HS-27A (cell line): ENCODE data around the gene TDRKH.
"Not testable (repeated sequence)": the region's sequence is repeated elsewhere in the genome, so short reads cannot be mapped to it uniquely, and the experiment has no call there.

Experiments used
- DNase-seq: peaks from one replicate; pipeline ENCODE4 v3.0.0-alpha.2; 2012; ENCODE audit warnings: low read depth, missing footprints

TDRKH gene

DNA sequence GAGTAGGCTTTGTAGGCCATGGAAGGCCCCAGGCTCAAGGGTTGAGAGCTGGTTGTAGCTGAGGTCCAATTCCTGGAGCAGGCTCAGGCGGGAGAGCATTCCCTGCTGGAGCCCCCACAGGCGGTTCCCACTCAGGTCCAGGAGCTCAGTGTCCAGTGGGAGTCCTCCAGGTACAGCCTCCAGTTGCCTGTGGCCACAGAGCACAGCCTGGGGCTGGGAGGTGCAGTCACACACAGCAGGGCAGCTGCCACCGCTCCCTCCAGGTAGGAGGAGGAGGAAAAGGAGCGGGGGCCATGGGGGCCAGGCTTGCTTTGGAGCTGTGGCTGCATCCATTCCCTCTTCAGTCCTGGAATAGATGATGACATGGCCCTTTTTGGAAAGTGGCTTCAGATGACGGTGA lies 12.1 kb upstream of the TDRKH start:
- no peak for DNase-seq

DNA sequence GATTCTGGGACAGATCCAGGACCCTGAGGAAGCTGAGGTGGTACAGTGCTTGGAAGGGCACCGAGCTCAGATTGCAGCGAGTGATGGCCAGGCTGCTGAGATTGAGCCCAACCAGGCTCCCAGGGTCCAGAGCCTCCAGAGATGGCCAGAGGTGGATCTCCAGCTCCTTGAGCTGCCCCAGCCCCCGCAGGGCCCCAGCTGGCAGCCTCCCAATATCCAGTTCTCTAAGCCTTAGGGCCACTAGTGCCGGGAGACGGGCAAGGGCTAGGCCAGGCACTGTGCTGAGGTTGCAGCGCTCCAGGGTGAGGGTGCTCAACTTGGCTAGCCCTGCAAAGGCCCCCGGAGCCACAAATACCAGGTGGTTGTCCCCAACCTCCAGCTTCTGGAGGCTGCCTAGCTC lies 11.5 kb upstream of the TDRKH start:
- DNase-seq = no peak

DNA sequence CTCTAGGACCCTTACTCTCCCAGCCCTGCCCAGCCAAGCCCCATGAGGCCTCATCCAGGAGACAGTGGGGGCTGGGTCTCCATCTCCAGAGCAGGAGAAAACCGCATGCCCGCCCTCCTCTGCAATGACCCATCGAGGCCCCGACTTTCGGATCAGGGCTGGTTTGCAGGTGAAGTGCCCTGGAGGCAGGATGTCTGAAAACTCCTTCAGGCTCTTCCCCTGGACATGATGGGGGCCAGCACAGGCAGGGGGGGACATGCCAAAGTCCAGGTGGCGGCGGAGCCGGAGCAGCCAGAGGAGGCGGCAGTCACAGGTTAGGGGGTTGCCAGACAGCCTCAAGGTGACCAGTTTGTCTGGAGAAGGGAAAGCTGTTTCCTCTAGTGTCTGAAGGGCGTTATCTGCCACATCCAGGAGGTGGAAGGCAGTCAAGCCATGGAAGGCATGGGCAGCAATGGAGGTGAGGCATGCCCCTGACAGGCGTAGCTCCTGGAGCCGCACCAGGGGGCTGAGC lies 11.1 kb upstream of the TDRKH start:
- DNase-seq = no peak

DNA sequence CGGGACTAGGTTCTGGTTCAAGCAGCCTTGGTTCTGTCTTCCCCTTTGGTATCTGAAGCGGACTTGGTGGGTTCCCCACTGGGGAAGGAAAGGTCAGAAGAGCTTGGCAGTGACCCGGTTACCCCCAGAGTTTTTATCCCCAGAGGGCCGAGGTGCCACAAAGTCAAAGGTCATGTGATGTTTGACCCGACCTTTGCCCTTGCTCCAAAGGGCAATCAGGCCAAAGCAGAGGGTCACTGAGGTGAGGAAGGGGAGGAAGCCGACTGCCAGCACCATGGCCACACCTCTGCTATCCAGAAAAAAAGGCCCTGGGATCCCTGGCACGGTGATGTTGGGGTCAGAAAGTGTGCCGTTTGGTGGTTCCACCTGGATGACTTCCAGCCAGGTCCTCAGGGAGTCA lies 10.5 kb upstream of the TDRKH start:
- DNase-seq = no peak

DNA sequence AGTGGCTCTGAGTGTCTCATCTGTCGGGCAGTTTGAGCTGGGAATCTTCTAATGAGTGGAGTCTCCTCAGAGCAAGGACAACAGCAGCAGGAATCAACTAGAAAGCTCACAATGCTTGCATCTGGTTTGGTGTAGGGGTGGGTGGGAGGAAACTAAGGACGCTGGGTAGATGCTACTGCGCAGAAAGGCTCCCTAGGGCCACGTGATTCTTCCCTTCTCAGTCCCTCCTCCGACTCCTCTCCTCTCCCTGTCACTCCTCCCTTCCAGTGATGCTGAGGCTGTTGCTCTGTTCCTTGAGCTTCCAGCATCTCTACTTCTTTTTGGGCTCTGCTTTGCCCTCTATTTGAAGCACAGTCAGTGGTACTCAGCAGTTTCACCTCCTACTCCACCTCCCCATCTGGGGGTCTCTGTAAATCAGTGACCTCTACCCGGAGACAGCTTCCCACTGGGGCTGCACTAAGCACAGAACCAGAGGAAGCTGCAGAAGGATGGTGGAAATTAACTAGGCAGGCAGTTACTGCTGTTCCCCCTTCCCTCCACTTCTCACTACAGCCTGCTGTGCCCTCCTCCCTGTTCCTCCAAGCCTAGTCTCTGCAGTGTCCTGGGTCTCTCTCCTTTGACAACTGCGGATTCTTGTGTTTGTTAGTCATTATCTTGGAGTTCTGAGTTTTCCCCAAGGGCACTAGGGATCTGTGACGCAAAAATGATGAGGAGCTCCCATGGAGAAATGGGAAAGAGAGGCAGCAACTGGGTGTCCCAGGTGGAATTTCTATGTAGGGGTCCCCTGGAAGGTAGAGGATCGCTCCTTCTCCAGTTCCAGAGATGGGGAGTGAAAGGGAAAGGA lies 9.1 kb upstream of the TDRKH start:
- no peak for DNase-seq

DNA sequence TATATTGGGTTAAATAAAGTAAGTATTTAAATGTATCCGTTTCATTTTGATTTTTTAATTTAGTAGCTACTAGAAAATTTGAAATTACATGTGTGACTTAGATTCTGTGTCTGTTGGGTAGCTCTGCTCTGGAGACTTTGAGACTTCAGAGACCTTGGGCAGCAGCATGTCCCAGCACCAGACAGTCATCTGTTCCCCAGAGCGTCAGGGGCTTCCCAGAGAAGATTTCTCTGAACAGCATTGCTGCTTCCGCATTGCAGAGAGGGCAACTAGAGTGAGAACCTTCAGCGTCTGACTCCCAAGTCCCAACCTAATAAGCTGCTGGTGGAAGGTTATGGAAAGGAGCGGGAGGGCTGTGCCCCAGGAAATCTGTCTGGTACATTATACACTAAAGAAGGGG lies 8.3 kb upstream of the TDRKH start:
- no peak for DNase-seq

DNA sequence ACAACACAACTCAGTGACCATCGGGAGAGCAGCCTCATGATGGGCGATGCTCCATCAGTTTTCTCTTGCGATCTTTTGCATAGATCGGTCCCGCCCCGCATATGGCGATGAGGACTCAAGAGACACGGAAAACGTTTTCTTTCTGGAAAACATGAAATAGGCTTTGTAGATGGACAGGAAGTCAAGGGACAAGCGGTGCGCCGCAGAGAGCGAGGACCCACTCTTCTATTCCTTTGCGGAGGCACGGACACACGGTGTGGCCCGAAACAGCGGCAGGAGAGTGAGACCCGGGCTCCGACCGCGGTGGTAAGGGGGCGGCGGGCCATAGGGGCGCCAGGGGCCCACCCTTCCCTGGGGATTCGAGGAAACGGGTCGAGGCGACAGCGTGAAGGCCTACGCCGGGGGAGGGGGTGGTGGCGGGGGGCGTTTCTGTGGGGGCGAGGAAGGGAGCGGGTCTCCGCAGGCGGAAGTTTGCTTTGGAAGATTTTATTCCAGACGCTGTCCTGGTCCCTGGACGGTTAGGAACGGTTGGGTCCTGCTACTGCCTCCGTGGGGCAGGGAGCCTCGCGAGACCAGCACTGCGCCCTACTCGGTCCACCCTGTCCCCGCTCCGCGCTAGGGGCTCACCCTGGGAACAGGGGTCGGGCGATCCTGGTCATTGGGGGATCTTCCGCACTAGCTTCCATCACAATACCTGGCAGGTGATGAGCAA lies 796 bp upstream of the TDRKH start:
- DNase-seq = no peak

DNA sequence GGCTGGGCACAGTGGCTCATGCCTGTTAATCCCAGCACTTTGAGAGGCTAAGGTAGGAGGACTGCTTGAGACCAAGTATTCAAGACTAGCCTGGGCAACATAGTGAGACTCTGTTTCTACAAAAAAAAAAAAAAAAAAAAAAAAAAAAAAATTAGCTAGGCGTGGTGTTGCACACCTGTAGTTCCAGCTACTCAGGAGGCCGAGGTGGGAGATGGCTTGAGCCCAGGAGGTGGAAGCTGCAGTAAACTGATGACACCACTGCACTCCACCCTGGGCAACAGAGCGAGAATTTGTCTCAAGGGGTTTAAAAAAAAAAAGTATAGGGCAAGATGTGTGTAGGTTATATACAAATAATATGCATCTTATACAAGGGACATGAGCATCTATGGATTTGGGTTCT lies 2.6 kb downstream of the TDRKH start:
- DNase-seq = no peak

DNA sequence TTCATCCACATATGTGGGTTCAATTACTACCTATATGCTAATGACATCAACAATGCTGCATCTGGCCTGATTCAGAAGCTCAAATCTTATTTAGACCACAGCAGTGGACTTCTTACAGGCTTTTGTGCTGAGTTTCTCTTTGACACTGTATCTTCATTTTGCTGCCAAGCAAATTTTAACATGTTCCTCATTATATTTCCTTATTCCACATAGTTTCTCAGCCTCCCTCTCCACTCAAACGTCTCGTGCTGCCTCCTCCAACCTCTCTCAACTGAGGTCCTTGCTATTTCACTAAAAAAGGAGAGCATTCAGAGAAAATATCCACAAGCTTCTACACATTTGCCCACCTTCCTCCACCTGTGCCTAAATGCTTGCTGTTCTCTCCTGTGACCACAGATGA lies 6.5 kb downstream of the TDRKH start:
- no peak for DNase-seq

DNA sequence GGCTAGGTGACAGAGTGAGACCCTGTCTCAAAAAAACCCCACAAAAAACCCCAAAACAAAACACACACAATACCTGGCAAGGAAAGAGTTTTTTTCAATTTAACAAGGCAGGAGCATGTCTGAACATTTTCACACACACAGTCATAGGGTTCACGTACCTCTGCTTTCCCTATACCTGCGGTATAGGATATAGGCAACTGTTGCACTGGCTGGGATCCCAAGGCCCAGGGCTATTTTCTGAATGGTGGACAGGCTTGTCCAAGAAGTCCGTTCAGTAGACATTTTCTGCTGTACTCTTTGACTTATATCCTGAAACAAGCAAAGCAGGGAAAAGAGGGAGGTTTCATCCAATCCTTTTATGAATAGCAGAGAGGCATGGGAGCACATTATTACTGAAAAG lies 7.6 kb downstream of the TDRKH start:
- DNase-seq = no peak

DNA sequence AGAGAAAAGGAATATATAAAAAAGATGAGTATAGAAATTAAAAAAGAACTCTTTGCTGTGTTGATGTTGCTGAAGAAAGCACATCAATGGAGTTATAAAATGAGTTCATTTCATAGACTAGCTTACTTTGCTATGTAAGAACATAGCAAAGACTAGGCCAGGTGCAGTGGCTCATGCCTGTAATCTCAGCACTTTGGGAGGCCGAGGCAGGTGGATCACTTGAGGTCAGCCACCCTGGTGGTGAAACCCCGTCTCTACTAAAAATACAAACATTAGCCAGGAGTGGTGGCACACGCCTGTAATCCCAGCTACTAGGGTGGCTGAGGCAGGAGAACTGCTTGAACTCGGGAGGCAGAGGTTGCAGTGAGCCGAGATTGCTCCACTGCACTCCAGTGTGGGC lies 8.3 kb downstream of the TDRKH start:
- not testable (repeated sequence) for DNase-seq

DNA sequence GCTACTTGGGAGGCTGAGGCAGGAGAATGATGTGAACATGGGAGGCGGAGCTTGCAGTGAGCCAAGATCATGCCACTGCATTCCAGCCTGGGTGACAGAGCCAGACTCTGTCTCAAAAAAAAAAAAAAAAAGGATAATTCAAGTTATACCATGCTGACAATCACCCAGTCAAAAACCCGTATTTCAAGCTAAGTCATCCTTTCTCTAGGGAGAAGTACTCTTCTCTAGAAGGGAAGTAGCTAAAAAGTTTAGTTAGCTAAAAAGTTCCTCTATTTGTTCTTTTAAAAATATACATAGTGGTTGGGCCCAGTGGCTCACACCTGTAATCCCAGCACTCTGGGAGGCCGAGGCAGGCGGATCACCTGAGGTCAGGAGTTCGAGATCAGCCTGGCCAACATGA lies 9.6 kb downstream of the TDRKH start:
- not testable (repeated sequence) for DNase-seq

DNA sequence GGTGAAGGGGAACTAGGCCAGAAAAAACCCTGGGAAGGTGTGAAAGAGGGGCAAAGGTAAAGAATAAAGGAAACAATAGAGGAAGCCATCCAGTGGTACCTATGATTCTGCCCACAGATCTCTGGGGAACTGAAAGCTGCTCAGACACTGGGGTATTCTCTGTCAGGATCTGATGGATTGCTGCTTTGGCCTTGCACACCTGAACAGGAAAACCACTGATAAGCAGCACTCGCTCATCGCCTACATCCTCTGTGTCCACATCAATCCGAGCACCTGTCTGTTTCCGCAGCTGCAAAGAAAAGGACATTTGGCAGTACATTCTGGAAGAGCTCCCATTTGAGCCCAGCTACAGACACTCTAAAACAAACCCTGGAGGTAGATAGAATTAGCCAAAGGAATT lies 10.4 kb downstream of the TDRKH start:
- no peak for DNase-seq

DNA sequence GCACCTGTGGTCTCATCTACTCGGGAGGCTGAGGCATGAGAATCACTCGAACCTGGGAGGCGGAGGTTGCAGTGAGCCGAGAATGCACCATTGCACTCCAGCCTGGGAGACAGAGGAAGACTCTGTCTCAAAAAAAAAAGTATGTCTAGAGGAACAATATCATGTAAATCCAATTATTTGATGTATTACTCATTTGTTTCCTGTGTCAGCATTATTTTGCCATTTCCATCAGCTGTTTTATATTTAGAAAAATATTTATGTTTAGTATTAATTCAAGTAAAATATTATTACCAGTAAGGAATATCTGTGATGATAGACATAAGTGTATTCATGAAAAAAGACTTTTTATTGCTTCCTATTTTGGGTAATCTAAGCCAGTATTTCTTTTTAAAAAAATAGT lies 13.0 kb downstream of the TDRKH start:
- DNase-seq = no peak

DNA sequence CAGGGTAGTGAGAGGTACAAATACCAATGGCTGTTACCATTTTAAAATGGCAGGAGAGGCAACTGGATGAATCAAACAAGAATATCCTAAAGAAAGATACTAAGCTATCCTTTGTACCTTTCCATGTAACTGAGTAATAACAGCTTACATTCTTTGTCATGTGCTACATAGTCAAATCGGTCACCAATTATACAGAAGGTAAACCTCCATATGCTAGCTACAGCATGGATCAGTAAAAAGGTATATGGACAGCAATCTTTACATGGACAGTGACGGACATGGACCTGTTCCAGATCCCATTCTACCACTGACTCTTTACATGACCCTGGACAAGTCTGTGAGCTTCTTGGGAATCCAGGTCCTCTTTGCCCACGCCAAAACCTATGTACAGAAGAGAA lies 13.6 kb downstream of the TDRKH start:
- no peak for DNase-seq

DNA sequence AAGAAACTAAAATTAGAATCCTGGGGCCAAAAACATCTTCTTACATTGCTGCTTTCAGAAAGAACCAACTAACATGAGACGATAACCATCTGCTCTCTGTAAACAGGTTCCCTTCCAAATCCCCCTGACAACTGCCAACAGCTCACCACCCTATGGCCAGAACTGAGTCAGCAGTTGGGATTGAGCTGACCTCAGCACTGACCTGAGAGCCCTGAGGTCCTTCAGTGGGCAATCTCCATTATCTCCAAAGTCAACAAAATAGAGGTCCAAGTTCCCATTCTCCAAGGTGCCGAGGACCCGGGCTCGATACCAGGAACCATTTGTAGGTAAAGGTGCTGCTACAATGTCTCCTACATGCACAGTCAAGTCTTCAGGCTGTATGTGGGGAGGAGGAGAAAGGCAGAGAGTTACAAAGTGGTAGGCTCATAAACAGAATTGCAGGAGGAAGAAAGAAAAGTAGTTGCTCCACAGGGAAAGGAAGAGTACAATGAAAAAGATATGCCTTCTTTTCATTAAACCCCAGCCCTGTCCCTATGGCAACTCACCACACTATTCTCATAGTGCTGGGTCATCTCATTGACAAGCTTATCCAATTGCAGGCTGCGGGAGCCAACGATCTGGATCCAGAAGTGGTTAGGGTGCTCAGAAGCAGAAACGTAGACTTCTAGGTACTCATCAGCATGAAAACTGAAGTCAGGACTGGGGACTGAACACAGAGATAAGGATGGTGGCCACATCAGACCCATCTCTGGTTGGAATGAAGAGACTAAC lies 14.2 kb downstream of the TDRKH start:
- no peak for DNase-seq

DNA sequence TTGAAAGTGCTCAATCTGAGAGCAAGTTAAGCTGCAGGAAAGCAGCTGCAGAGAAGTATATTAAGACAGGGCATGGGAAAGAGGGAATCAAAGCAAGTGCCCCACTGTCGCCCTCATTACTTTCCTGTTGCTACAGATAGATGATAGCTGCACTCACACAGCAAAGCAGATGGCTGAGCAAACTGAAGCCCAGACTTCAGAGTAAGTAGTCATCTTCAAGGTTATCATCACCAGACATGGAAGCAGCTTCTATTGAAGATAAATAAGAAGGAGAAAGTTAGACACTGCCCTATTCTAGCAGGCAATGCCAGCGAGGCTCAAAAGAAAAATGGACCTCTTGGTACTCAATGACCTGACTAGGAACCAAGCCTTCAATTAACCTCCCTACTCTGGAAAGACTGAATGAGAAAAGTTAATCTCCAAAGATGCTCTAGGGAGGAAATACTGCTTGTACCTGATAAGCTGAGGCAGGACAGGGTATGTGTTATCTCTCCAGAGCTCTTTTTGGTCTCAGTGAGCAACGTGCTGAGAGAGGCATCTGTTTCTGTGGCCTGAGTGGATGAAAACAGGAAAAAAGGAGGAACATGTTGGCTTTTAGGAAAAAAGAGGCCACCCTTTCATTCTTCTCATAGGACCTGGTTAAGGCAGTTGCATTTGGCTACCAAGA lies 15.9 kb downstream of the TDRKH start:
- DNase-seq = no peak

DNA sequence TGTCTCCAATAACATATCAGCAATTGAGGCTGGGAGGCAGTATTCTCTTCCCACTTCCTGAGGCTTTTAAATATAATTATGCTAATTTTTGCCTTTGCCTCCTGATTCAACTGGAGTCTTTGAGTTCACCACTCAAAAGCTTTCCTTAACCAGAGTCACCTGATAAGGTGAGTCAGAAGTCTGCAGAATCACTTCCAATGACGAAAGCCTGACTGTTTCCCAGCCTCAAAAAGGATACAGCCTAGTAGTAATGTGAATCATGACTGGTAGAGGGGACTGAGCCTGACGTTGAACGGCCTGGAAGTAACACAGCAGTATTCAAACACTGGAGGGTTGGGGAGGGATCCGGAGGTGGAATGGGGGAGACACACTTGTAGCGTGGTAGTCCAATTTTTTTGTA lies 16.6 kb downstream of the TDRKH start:
- DNase-seq = no peak

DNA sequence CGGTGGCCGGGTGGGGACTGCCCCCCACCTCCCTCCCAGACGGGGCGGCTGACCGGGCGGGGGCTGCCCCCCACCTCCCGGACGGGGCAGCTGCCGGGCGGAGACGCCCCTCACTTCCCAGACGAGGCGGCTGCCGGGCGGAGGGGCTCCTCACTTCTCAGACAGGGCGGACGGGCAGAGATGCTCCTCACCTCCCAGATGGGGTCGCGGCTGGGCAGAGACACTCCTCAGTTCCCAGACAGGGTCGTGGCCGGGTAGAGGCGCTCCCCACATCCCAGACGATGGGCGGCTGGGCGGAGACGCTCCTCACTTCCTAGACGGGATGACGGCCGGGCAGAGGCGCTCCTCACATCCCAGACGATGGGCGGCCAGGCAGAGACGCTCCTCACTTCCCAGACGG lies 21.0 kb downstream of the TDRKH start:
- not testable (repeated sequence) for DNase-seq

DNA sequence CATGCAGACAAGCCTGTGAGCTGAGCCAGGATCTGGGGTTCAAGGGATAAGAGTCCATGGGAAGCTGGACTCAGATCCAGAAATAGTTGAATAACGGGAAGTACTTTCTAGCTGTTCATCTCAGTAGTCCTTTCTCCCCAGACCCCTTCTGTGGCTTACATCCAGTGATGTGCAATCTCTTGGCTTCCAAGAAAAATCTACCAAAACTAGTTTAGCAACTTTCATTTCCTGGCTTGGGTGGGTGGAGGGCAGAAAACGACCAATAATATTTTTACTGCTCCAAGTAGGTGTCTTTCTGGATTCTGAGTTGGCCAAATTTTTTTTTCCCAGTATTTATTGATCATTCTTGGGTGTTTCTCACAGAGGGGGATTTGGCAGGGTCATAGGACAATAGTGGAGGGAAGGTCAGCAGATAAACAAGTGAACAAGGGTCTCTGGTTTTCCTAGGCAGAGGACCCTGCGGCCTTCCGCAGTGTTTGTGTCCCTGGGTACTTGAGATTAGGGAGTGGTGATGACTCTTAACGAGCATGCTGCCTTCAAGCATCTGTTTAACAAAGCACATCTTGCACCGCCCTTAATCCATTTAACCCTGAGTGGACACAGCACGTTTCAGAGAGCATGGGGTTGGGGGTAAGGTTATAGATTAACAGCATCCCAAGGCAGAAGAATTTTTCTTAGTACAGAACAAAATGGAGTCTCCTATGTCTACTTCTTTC lies 21.8 kb downstream of the TDRKH start:
- not testable (repeated sequence) for DNase-seq

DNA sequence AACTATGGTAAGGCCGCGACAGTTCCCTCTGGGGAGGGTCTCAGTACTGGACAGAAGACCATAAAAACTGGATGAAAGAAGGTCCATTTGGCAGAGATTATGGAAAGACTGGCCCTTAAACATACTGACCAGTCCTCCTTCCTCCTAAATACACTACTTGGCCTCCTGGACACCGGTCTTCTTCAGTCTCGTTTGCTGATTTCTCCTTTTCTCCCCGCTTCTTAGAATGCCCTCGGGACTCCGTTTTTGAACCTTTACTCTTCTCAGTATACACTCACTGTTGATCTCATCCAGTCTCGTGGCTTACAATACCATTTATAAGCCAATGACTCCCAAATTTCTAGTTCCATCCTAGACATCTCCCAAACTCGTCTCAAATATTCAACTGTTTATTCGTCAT lies 26.3 kb downstream of the TDRKH start:
- no peak for DNase-seq
